Hepatocyte (in vitro differentiated cells): Measurements from ENCODE around the gene SNAPC2. TPM values are rescaled to one million over a fixed set of nuclear protein-coding genes. Genes with fewer than 3 reads are reported as not detected.

ENCODE experiments used
- DNase-seq: peaks from one replicate; pipeline ENCODE4 v3.0.0-alpha.2; 2016; ENCODE audit warnings: low spot score
- H2AFZ ChIP-seq: fragments of 200-600 bp; sonication (generic); 2 replicates; pipeline ENCODE4 v1.6.0; 2016; ENCODE audit warnings: antibody characterized with exemption, mild to moderate bottlenecking
- H3K27ac ChIP-seq: fragments of 200-600 bp; sonication (generic); 2 replicates; pipeline ENCODE4 v1.5.1; 2016; ENCODE audit warnings: mild to moderate bottlenecking
- H3K27me3 ChIP-seq: fragments of 200-600 bp; sonication (generic); 2 replicates; pipeline ENCODE4 v1.6.1; 2016
- H3K36me3 ChIP-seq: fragments of 200-600 bp; sonication (generic); replicated peaks from 2 replicates; pipeline ENCODE4 v1.5.1; 2016; ENCODE audit warnings: low read depth; ENCODE audit not compliant: insufficient read depth
- H3K4me1 ChIP-seq: fragments of 200-600 bp; sonication (generic); 2 replicates; pipeline ENCODE4 v1.5.1; 2016; ENCODE audit warnings: mild to moderate bottlenecking, moderate library complexity; ENCODE audit not compliant: insufficient read depth
- H3K4me2 ChIP-seq: fragments of 200-600 bp; sonication (generic); 2 replicates; pipeline ENCODE4 v1.6.0; 2016
- H3K4me3 ChIP-seq: fragments of 200-600 bp; sonication (generic); 2 replicates; pipeline ENCODE4 v1.5.1; 2016; ENCODE audit warnings: mild to moderate bottlenecking
- H3K79me2 ChIP-seq: fragments of 200-600 bp; sonication (generic); 2 replicates; pipeline ENCODE4 v1.6.0; 2017; ENCODE audit warnings: mild to moderate bottlenecking
- H3K9me2 ChIP-seq: fragments of 200-600 bp; sonication (generic); replicated peaks from 2 replicates; pipeline ENCODE4 v1.6.0; 2017; ENCODE audit warnings: mild to moderate bottlenecking; ENCODE audit not compliant: insufficient read depth
- H3K9me3 ChIP-seq: fragments of 200-600 bp; sonication (generic); 2 replicates; pipeline ENCODE4 v1.5.1; 2016; ENCODE audit warnings: low read depth, mild to moderate bottlenecking
- H4K20me1 ChIP-seq: fragments of 200-600 bp; sonication (generic); 2 replicates; pipeline ENCODE4 v1.6.0; 2016; ENCODE audit warnings: mild to moderate bottlenecking; ENCODE audit not compliant: insufficient read depth, poor library complexity, severe bottlenecking
- EZH2 ChIP-seq: fragments of 200-600 bp; sonication (generic); IDR thresholded peaks from 2 replicates; pipeline ENCODE4 v1.6.1; 2016; ENCODE audit warnings: antibody characterized with exemption, mild to moderate bottlenecking, borderline replicate concordance
- EZH2phosphoT487 ChIP-seq: fragments of 200-600 bp; sonication (generic); IDR thresholded peaks from one replicate; pipeline ENCODE4 v1.6.1; 2018; ENCODE audit warnings: antibody characterized with exemption, mild to moderate bottlenecking, low read depth, moderate library complexity; ENCODE audit not compliant: unreplicated experiment, severe bottlenecking
- WGBS: methylation state at CpG from one replicate; pipeline ENCODE4 v1.1.6; 2016; ENCODE audit warnings: low lambda C conversion rate; ENCODE audit errors: missing lambda C conversion rate; 5-methylcytosine and 5-hydroxymethylcytosine counted together
- polyA plus RNA-seq: library from polyadenylated mRNA; unstranded; fragments of >200 nt; fragmentation: Nextera tagmentation; extraction: Ambion mirVana; gene quantifications from 2 replicates; pipeline ENCODE4 v1.2.1, GENCODE V29; 2016
- total RNA-seq: library from RNA; depleted of rRNA; stranded (reverse); fragments of >200 nt; gene quantifications from 2 replicates; pipeline ENCODE4 v1.2.3, GENCODE V29; 2014
- TF ChIP-seq, protein P1 (sequence below): fragments of 200-600 bp; sonication (generic); IDR thresholded peaks from 2 replicates; pipeline ENCODE4 v1.5.1; 2016; ENCODE audit warnings: antibody characterized with exemption, mild to moderate bottlenecking; ENCODE audit not compliant: poor library complexity

The SNAPC2 gene
- total and polyA plus RNA-seq, 2 experiments from 2014 or later: 11.8 to 17.5 TPM

DNA sequence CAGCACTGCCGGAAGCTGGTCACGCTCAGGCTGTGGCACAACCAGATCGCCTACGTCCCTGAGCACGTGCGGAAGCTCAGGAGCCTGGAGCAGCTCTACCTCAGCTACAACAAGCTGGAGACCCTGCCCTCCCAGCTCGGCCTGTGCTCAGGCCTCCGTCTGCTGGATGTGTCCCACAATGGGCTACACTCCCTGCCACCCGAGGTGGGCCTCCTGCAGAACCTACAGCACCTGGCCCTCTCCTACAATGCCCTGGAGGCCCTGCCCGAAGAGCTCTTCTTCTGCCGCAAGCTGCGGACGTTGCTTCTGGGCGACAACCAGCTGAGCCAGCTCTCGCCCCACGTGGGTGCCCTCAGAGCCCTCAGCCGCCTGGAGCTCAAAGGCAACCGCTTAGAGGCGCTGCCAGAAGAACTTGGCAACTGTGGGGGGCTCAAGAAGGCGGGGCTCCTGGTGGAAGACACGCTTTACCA, 19.7 kb upstream of the SNAPC2 start:
- Histone ChIP-seq H3K9me2 (no peaks in the 10 kb centered on the region), H3K79me2 (peaks cover 20% of the 10 kb centered on the region), H3K9me3 (no peaks in the 10 kb centered on the region), H4K20me1 (peaks cover 14% of the 10 kb centered on the region), H3K4me1 (peaks cover 19% of the 10 kb centered on the region), H2AFZ (no peak overlapping the region), H3K27ac (no peak overlapping the region), H3K4me2 (no peak overlapping the region), H3K4me3 (no peak overlapping the region), H3K36me3 (no peaks in the 10 kb centered on the region), H3K27me3 (no peaks in the 10 kb centered on the region)
- DNase-seq: no peak
- TF ChIP-seq, protein P1, sequence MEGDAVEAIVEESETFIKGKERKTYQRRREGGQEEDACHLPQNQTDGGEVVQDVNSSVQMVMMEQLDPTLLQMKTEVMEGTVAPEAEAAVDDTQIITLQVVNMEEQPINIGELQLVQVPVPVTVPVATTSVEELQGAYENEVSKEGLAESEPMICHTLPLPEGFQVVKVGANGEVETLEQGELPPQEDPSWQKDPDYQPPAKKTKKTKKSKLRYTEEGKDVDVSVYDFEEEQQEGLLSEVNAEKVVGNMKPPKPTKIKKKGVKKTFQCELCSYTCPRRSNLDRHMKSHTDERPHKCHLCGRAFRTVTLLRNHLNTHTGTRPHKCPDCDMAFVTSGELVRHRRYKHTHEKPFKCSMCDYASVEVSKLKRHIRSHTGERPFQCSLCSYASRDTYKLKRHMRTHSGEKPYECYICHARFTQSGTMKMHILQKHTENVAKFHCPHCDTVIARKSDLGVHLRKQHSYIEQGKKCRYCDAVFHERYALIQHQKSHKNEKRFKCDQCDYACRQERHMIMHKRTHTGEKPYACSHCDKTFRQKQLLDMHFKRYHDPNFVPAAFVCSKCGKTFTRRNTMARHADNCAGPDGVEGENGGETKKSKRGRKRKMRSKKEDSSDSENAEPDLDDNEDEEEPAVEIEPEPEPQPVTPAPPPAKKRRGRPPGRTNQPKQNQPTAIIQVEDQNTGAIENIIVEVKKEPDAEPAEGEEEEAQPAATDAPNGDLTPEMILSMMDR: no peak
- TF ChIP-seq EZH2phosphoT487: no peak
- no peak for TF ChIP-seq EZH2
- 94% methylated on average over 21 of the region's 21 CpGs for WGBS

DNA sequence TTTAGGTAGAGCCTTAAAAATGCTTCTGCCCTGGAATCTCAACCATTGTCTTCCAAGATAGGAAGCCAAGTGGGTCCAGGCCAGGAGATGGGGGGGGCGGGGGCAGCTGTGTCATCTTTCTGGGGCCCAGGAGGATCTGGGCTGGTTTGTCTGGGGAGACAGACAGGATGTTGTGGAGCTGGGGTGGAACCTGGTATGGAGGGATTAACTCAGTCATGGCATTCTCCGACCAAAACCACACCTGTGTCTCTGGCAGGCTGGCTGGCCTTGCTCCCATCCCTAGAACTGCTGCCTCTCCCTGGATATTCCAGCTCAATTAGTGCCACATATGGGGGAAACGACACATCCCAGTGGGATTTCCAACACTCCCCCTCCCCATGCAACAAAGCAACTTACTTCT, 19.2 kb upstream of the SNAPC2 start:
- no peaks in the 10 kb centered on the region for H3K36me3 ChIP-seq
- H3K9me3 ChIP-seq: no peaks in the 10 kb centered on the region
- no peak overlapping the region for H3K4me2 ChIP-seq
- H3K27ac ChIP-seq: no peak overlapping the region
- no peaks in the 10 kb centered on the region for H3K9me2 ChIP-seq
- DNase-seq: no peak
- WGBS: 92% methylated on average over 3 of the region's 3 CpGs
- no peak overlapping the region for H2AFZ ChIP-seq
- H3K4me1 ChIP-seq: peaks cover 20% of the 10 kb centered on the region
- H3K27me3 ChIP-seq: no peaks in the 10 kb centered on the region
- peaks cover 19% of the 10 kb centered on the region for H4K20me1 ChIP-seq
- peaks cover 25% of the 10 kb centered on the region for H3K79me2 ChIP-seq
- TF ChIP-seq, protein P1: no peak
- no peak for TF ChIP-seq EZH2
- no peak for TF ChIP-seq EZH2phosphoT487
- H3K4me3 ChIP-seq: no peak overlapping the region

DNA sequence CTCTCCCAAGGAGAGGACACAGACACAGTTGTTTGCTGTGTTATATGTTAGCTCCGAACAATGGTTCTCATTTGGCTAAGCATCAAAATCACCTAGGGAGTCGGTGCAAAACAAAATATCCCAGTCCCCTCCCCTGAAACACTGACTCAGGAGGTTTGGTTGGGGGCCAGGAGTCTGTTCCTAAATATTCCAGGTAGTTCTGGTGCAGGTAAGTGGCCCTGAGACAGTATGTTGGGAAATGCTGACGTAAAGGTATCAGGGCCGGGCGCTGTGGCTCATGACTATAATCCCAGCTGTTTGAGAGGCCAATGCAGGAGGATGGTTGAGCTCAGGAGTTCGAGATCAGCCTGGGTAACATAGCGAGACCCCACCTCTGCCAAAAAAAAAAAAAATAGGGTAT, 18.8 kb upstream of the SNAPC2 start:
- DNase-seq: no peak
- H3K9me3 ChIP-seq: no peaks in the 10 kb centered on the region
- H3K27me3 ChIP-seq: no peaks in the 10 kb centered on the region
- H3K79me2 ChIP-seq: peaks cover 29% of the 10 kb centered on the region
- WGBS: 97% methylated on average over 7 of the region's 7 CpGs
- H3K36me3 ChIP-seq: no peaks in the 10 kb centered on the region
- H3K4me3 ChIP-seq: no peak overlapping the region
- H3K4me1 ChIP-seq: peaks cover 20% of the 10 kb centered on the region
- H4K20me1 ChIP-seq: peaks cover 23% of the 10 kb centered on the region
- no peak for TF ChIP-seq EZH2phosphoT487
- TF ChIP-seq EZH2: no peak
- TF ChIP-seq, protein P1: no peak
- H2AFZ ChIP-seq: no peak overlapping the region
- no peak overlapping the region for H3K4me2 ChIP-seq
- H3K27ac ChIP-seq: no peak overlapping the region
- no peaks in the 10 kb centered on the region for H3K9me2 ChIP-seq
